Panc1 (cell line): Measurements from ENCODE around the gene MAGI1. TPM values are rescaled to one million over a fixed set of nuclear protein-coding genes. Genes with fewer than 3 reads are reported as not detected.

Experiments
- ATAC-seq: fragments of 200-7000 bp; cut with Tn5 transposase; 2 replicates; pipeline ENCODE4 v1.9.1; 2020; ENCODE audit warnings: mild to moderate bottlenecking, moderate library complexity
- BruUV-seq: library from RNA; stranded (reverse); fragments of 400-500 nt; replicated peaks from 2 replicates; lab custom pipeline; 2021; lab: Mats Ljungman, UMichigan
- CTCF ChIA-PET: fragments of 300-600 bp; sonication (Branson Sonifier 250); formaldehyde crosslinking; loops from one replicate; lab custom pipeline; 2022; ENCODE audit warnings: antibody characterized with exemption; lab: Charles Lee
- POLR2A ChIA-PET: fragments of 300-600 bp; sonication (Branson Sonifier 250); formaldehyde crosslinking; loops from one replicate; lab custom pipeline; 2022; ENCODE audit warnings: antibody characterized with exemption; lab: Charles Lee
- DNase-seq: peaks from one replicate; pipeline ENCODE4 v3.0.0-alpha.2; 2010; ENCODE audit warnings: low read depth, low spot score
- H3K27ac ChIP-seq: 2 replicates; pipeline ENCODE4 v1.5.1; 2011; ENCODE audit warnings: mild to moderate bottlenecking, low read length, inconsistent platforms
- H3K27me3 ChIP-seq: fragments of 200-500 bp; sonication (Bioruptor generic); 2 replicates; pipeline ENCODE4 v1.6.0; 2014; ENCODE audit warnings: low read length, inconsistent platforms; ENCODE audit not compliant: control insufficient read depth, insufficient read depth
- H3K36me3 ChIP-seq: fragments of 200-500 bp; sonication (Bioruptor generic); 2 replicates; pipeline ENCODE4 v1.5.1; 2014; ENCODE audit warnings: inconsistent platforms, mild to moderate bottlenecking, low read length, moderate library complexity; ENCODE audit not compliant: control insufficient read depth, insufficient read depth
- H3K4me1 ChIP-seq: 2 replicates; pipeline ENCODE4 v1.5.1; 2011; ENCODE audit warnings: inconsistent platforms, mild to moderate bottlenecking, low read length, moderate library complexity; ENCODE audit not compliant: control insufficient read depth, insufficient read depth
- H3K4me3 ChIP-seq, 2 experiments: 2 replicates each; pipeline ENCODE4 v1.5.1; 2011 to 2012; ENCODE audit warnings: low read depth in 2 of 2, low read length in 2 of 2, mild to moderate bottlenecking in 2 of 2, inconsistent platforms in 1 of 2, moderate library complexity in 1 of 2
- H3K9me3 ChIP-seq: fragments of 200-500 bp; sonication (Bioruptor generic); 2 replicates; pipeline ENCODE4 v1.5.1; 2014; ENCODE audit warnings: low read depth, mild to moderate bottlenecking, inconsistent platforms, low read length, moderate library complexity; ENCODE audit not compliant: control insufficient read depth, insufficient read depth
- POLR2AphosphoS5 ChIP-seq: IDR thresholded peaks from 2 replicates; pipeline ENCODE4 v1.6.1; 2012; ENCODE audit warnings: mild to moderate bottlenecking, low read depth, low read length, moderate library complexity
- SIN3A ChIP-seq: IDR thresholded peaks from 2 replicates; pipeline ENCODE4 v1.6.1; 2012; ENCODE audit warnings: low read depth, mild to moderate bottlenecking, low read length, moderate library complexity, borderline replicate concordance; ENCODE audit not compliant: insufficient read depth
- TCF7L2 ChIP-seq: IDR thresholded peaks from 2 replicates; pipeline ENCODE4 v1.6.1; 2011; ENCODE audit warnings: mild to moderate bottlenecking, low read depth, low read length, inconsistent platforms
- in situ Hi-C: cut with HindIII; loops from 2 replicates; pipeline ENCODE4 v1.10.0; 2016; ENCODE audit warnings: low sequenced_read_pairs, low pct_unique_long_range_greater_than_20kb
- intact Hi-C: fragments of 100-400 bp; cut with micrococcal nuclease; formaldehyde crosslinking; loops from one replicate; pipeline ENCODE4 v1.10.0; 2022; ENCODE audit not compliant: unreplicated experiment
- total RNA-seq: library from RNA; stranded (reverse); gene quantifications from one replicate; pipeline ENCODE4 v1.2.1, GENCODE V29; 2021; ENCODE audit not compliant: unreplicated experiment
- TF ChIP-seq, protein P1 (sequence below), 2 experiments: IDR thresholded peaks; 2 replicates each; pipeline ENCODE4 v1.6.1; 2011 to 2012; ENCODE audit warnings: low read depth in 2 of 2, control low read depth in 1 of 2, low read length in 1 of 2, mild to moderate bottlenecking in 1 of 2, moderate library complexity in 1 of 2; ENCODE audit not compliant: insufficient read depth in 1 of 2
- TF ChIP-seq, protein P2 (sequence below): fragments of 450-650 bp; IDR thresholded peaks from 2 replicates; pipeline ENCODE4 v1.5.1; 2017; ENCODE audit warnings: mild to moderate bottlenecking

Gene MAGI1
- total RNA-seq, 1 experiment from 2014 or later: 9.5 TPM

GRCh38 chr3:65854606-65855304 lies 184.0 kb downstream of the MAGI1 start:
- no peak overlapping the region for H3K27ac ChIP-seq
- DNase-seq: no peak
- no peaks in the 10 kb centered on the region for H3K36me3 ChIP-seq
- H3K9me3 ChIP-seq: no peaks in the 10 kb centered on the region
- H3K27me3 ChIP-seq: no peaks in the 10 kb centered on the region
- H3K4me3 ChIP-seq: no peak overlapping the region
- in situ Hi-C loops: no loop called here
- intact Hi-C loops: no loop called here
- H3K4me1 ChIP-seq: peaks cover 4% of the 10 kb centered on the region
- CTCF ChIA-PET: no interaction called here
- POLR2A ChIA-PET: no interaction called here
- TF ChIP-seq, protein P1, sequence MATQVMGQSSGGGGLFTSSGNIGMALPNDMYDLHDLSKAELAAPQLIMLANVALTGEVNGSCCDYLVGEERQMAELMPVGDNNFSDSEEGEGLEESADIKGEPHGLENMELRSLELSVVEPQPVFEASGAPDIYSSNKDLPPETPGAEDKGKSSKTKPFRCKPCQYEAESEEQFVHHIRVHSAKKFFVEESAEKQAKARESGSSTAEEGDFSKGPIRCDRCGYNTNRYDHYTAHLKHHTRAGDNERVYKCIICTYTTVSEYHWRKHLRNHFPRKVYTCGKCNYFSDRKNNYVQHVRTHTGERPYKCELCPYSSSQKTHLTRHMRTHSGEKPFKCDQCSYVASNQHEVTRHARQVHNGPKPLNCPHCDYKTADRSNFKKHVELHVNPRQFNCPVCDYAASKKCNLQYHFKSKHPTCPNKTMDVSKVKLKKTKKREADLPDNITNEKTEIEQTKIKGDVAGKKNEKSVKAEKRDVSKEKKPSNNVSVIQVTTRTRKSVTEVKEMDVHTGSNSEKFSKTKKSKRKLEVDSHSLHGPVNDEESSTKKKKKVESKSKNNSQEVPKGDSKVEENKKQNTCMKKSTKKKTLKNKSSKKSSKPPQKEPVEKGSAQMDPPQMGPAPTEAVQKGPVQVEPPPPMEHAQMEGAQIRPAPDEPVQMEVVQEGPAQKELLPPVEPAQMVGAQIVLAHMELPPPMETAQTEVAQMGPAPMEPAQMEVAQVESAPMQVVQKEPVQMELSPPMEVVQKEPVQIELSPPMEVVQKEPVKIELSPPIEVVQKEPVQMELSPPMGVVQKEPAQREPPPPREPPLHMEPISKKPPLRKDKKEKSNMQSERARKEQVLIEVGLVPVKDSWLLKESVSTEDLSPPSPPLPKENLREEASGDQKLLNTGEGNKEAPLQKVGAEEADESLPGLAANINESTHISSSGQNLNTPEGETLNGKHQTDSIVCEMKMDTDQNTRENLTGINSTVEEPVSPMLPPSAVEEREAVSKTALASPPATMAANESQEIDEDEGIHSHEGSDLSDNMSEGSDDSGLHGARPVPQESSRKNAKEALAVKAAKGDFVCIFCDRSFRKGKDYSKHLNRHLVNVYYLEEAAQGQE (IDR thresholded peaks at IDR 0.05; ENCODE audit: insufficient read depth in 1 of 2, low read depth in 2 of 2, low read length in 1 of 2): no peak
- TF ChIP-seq, protein P2, sequence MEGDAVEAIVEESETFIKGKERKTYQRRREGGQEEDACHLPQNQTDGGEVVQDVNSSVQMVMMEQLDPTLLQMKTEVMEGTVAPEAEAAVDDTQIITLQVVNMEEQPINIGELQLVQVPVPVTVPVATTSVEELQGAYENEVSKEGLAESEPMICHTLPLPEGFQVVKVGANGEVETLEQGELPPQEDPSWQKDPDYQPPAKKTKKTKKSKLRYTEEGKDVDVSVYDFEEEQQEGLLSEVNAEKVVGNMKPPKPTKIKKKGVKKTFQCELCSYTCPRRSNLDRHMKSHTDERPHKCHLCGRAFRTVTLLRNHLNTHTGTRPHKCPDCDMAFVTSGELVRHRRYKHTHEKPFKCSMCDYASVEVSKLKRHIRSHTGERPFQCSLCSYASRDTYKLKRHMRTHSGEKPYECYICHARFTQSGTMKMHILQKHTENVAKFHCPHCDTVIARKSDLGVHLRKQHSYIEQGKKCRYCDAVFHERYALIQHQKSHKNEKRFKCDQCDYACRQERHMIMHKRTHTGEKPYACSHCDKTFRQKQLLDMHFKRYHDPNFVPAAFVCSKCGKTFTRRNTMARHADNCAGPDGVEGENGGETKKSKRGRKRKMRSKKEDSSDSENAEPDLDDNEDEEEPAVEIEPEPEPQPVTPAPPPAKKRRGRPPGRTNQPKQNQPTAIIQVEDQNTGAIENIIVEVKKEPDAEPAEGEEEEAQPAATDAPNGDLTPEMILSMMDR: no peak
- no peak for TF ChIP-seq TCF7L2
- TF ChIP-seq POLR2AphosphoS5: no peak
- no peak for TF ChIP-seq SIN3A
- no peak for ATAC-seq
- no TSS peak for BruUV-seq

DNA sequence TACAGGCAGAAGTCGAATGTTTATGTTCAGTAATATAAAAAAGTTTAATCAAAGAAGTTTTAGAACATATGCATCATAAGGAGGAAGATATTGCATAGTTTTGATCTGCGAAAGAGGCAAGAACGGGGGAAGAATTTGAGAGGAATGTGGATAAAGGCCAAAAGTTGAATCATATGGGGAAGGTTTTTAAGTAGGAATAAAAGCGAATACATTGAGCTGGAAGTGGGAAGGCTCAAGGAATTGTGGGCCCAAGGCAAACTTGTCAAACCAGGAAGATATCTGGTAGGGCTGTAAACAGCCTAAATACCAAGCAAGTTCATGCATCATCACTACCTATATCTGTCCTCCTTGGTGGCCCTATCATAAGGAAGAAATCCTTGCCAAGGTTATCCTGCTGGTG lies 186.9 kb downstream of the MAGI1 start:
- Histone ChIP-seq H3K4me3 (no peak overlapping the region), H3K27me3 (no peaks in the 10 kb centered on the region), H3K27ac (no peak overlapping the region), H3K9me3 (no peaks in the 10 kb centered on the region), H3K36me3 (no peaks in the 10 kb centered on the region), H3K4me1 (peaks cover 4% of the 10 kb centered on the region)
- intact Hi-C loops (no loop called here), in situ Hi-C loops (no loop called here)
- POLR2A ChIA-PET: no interaction called here
- TF ChIP-seq POLR2AphosphoS5 (no peak), SIN3A (no peak), TCF7L2 (no peak)
- TF ChIP-seq, protein P2: no peak
- TF ChIP-seq, protein P1 (IDR thresholded peaks at IDR 0.05; ENCODE audit: insufficient read depth in 1 of 2, low read depth in 2 of 2, low read length in 1 of 2): no peak
- CTCF ChIA-PET: no interaction called here
- ATAC-seq: no peak
- DNase-seq: no peak
- BruUV-seq: no TSS peak
